Muscle layer of duodenum (tissue), 2 donors: Measurements from ENCODE around the gene HIPK2.

Experiments
- H3K27ac ChIP-seq: one replicate; pipeline ENCODE4 v1.7.0; 2013; ENCODE audit warnings: mild to moderate bottlenecking, low read length
- H3K27me3 ChIP-seq: one replicate; pipeline ENCODE4 v1.7.0; 2013; ENCODE audit warnings: low read depth, mild to moderate bottlenecking, control low read depth, low read length
- H3K36me3 ChIP-seq, 2 donors: one replicate each; pipeline ENCODE4 v1.7.0; 2013; ENCODE audit warnings: low read length in 2 of 2, control low read depth in 1 of 2, mild to moderate bottlenecking in 1 of 2; ENCODE audit not compliant: insufficient read depth in 2 of 2, control insufficient read depth in 1 of 2
- H3K4me1 ChIP-seq, 2 donors: one replicate each; pipeline ENCODE4 v1.7.0; 2013; ENCODE audit warnings: low read length in 2 of 2, mild to moderate bottlenecking in 2 of 2, control low read depth in 1 of 2, moderate library complexity in 1 of 2; ENCODE audit not compliant: insufficient read depth in 2 of 2, control insufficient read depth in 1 of 2
- H3K4me3 ChIP-seq, 2 donors: one replicate each; pipeline ENCODE4 v1.7.0; 2013; ENCODE audit warnings: low read length in 2 of 2, low read depth in 1 of 2, mild to moderate bottlenecking in 1 of 2
- H3K9me3 ChIP-seq, 2 donors: one replicate each; pipeline ENCODE4 v1.7.0; 2013; ENCODE audit warnings: low read length in 2 of 2, control low read depth in 1 of 2, mild to moderate bottlenecking in 1 of 2; ENCODE audit not compliant: control insufficient read depth in 1 of 2
- donor health status: healthy.

The HIPK2 gene

GRCh38 chr7:139522830-139523198, 255.0 kb downstream of the HIPK2 start:
- no peaks in the 10 kb centered on the region for H3K36me3 ChIP-seq
- H3K9me3 ChIP-seq: no peaks in the 10 kb centered on the region
- H3K27ac ChIP-seq: no peak overlapping the region
- H3K4me3 ChIP-seq: peak overlapping the region in 1 of 2 donors; percentile 51
- H3K27me3 ChIP-seq: peaks cover 12% of the 10 kb centered on the region
- H3K4me1 ChIP-seq: peaks cover 0 to 7% of the 10 kb centered on the region in 2 donors

GRCh38 chr7:139521439-139521838, 256.4 kb downstream of the HIPK2 start:
- Histone ChIP-seq H3K4me3 (no peak overlapping the region), H3K27ac (no peak overlapping the region), H3K9me3 (no peaks in the 10 kb centered on the region), H3K36me3 (no peaks in the 10 kb centered on the region), H3K4me1 (peaks cover 0 to 7% of the 10 kb centered on the region in 2 donors), H3K27me3 (peaks cover 12% of the 10 kb centered on the region)

GRCh38 chr7:139515266-139515665, 262.5 kb downstream of the HIPK2 start:
- H3K36me3 ChIP-seq: no peaks in the 10 kb centered on the region
- no peak overlapping the region for H3K4me3 ChIP-seq
- no peak overlapping the region for H3K27ac ChIP-seq
- H3K9me3 ChIP-seq: no peaks in the 10 kb centered on the region
- no peaks in the 10 kb centered on the region for H3K27me3 ChIP-seq
- no peaks in the 10 kb centered on the region for H3K4me1 ChIP-seq
